Pons (tissue), 1 donor: Measurements from ENCODE around the gene RGS6.

Experiments
- DNase-seq: peaks from one replicate; pipeline ENCODE4 v3.0.0-alpha.2; 2016; ENCODE audit warnings: low spot score

The RGS6 gene

DNA sequence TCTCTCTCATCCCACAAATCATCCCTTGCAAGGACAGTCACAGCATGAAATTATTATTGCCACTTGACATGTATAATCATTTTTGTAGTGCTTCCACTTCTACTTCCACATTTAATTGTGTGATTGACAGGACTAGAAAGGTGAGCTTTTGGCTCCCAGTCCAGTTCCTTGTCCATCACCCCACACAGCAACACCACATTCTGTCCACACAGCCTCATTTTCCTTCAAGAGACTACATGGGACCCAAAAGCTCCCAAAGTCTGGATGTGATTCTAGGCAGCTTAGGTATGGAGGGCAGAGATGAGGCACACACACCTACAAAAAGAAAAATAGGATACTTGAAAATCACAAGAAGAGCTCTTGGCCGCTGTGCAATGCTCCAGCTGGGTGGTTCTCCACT is 595.4 kb downstream of the RGS6 start:
- DNase-seq: no peak

DNA sequence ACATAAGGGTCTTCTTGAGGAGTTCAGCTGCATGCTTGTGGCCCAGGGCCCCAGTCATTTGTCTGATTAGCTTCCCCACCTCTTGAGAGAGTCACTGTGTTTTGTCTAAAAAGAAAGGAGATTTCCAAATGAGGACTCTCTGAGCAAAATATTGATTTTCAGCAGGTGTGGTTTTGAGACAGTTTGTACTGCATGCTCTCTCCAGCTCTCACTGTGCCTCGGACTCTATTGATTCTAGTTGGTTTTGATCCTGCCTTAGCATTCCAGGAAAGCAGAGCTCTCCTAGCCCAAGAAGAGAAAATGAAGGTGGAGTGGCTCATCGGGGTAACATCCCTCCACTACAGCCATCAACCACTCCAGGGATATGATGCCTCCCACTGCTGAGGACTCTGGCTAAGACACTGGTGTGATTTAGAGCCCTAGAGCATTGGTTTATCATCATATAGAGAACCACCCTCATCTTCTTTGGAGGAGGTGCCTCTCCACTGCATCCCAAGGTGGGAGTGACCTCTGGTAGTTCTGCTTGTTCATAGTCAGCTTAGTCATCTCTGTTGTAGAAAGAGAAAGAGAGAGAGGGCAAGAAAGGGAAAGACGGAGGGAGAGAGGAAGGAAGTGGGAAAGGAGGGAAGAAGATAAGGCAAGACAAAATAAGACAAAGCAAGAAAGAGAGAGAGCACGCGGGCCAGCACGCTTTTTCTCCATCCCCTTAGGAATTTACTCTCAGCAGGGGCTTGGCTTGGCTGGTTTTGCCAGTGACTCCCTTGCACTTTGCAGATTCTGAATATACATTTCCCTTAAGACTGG is 596.0 kb downstream of the RGS6 start:
- DNase-seq: no peak

- DNase-seq: no peak
Measured at GRCh38 chr14:72528863-72529175, 596.6 kb downstream of the RGS6 start.

DNA sequence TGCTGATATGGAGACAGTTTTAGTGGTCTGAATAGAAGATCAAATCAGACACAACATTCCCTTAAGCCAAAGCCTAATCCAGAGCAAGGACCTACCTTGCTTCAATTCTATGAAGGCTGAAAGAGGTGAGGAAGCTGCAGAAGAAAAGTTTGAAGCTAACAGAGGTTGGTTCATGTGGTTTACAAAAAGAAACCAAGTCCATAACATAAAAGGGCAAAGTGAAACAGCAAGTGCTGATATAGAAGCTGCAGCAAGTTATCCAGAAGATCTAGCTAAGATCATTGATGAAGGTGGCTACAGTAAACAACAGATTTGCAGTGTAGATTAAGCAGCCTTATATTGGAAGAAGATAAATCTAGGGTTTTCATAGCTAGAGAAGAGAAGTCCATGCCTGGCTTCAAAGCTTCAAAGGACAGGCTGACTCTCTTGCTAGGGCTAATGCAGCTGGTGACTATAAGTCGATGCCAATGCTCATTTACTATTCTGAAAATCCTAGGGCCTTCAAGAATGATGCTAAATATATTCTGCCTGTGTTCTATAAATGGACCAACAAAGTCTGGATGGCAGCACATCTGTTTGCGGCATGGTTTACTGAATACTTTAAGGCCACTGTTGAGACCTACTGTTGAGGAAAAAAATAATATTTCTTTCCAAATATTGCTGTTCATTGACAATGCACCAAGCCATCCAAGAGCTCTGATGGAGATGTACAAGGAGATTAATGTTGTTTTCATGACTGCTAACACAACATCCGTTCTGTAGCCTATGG is 600.6 kb downstream of the RGS6 start:
- no peak for DNase-seq

DNA sequence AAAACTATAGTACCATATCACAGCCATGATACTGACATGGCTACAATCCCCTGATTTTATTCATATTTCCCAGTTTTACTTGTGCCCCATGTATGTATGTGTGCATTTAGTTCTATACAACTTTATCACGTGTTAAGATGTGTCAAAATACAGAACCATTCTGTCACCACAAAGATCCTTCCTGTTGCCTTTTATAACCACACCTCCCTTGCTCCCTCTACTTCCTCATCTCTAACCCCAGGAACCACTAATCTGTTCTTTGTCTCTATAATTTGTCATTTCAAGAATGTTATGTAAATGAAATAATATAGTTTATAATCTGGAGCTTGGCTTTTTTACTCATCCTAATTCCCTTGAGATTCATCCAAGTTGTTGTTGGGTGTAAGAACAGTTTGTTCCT is 603.3 kb downstream of the RGS6 start:
- DNase-seq: peak; percentile 56

DNA sequence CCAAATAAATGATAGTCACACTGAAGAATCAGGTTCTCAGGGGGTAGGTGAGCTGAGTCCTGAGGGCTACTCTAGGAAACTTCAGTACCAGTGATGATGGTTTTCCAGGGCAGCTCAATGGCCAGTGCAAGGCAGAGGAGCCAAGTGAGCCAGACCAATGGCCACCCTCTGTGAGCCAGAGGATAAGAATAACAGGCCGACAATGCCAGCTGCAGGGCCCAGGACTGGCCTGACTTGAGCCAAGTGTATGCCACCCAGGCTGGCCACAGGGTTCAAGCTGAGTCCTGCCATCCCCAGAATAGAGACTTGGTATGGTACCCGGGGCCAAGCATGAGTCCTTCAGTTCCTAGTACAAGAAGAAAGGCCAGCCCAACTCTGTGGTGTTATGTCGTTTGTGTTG is 606.2 kb downstream of the RGS6 start:
- DNase-seq: no peak

DNA sequence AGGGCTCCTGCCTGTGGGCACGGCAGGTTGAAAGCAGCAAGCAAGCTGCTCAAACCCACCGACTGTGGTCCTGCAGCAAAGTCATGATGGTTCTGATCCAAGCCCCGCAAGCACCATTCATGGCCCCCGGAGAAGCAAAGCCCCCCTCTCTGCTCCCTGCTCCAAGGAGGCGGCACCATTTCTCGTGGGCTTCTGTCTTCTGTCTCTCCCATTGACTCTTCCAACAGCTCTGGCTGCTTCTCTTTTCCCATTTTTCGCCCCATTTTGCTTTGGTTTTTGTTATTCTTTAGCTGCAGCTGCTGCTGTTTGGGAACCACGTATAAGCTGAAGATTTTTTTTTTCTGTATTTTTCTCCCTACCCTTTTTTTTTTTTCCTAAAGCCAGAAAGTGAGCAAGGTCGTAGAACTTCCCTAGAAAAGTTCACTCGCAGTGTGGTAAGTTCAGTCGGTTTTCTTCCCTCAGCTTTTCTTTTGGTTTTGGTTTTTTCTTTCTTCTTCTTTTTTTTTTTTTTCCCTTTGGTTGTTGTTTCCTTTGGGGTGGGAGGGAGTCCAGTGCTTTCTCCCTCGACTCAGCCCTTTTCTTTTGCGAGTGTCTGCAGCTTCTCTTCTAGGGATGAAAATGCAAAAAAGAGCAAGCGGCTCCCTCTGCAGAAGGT is 607.6 kb downstream of the RGS6 start:
- no peak for DNase-seq

- DNase-seq: no peak
Measured at GRCh38 chr14:72540836-72541235, 608.6 kb downstream of the RGS6 start.

DNA sequence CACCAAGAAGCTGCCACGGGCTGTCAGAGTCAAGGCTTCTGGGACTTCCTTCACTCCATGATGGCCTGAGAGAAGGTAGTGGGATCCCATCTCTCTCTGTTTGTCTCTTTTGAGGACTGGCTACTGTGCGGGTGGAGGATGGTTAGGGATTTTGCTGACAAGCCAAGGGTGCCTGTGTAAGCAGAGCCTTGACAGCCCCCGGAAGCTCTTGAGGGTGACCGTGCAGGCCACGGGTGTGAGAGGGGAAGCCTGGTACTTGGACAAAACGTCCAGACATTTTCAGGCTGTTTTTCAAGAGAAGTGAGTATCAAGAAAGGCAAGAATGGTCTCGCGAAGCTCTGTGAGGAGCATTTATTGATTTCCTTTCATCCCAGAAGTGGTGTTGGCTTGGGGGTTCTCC is 609.3 kb downstream of the RGS6 start:
- DNase-seq: no peak

- no peak for DNase-seq
Measured at GRCh38 chr14:72543341-72543740, 611.1 kb downstream of the RGS6 start.

GRCh38 chr14:72544615-72545387 is 612.6 kb downstream of the RGS6 start:
- peak; percentile 28 for DNase-seq

GRCh38 chr14:72545411-72546311 is 613.4 kb downstream of the RGS6 start:
- no peak for DNase-seq

GRCh38 chr14:72546344-72547016 is 614.3 kb downstream of the RGS6 start:
- DNase-seq: no peak

DNA sequence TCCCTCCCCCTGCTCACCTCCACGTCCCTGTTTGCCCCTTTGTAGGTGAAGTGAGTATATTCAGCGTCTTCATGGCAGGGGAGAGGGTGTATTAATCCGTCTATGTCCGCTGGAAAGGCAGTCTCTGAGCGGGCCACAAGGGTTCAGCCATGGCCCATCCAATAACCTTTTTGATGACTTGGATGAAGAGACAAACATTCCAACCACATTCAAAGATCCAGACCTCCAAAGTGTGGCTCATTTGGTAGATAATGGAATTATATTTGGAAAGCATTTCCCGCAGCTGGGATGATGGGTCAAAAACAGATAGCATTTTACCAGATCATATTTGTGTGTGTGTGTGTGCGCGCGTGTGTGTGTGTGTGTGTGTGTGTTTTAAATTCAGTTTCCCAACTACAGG is 615.8 kb downstream of the RGS6 start:
- DNase-seq: no peak

DNA sequence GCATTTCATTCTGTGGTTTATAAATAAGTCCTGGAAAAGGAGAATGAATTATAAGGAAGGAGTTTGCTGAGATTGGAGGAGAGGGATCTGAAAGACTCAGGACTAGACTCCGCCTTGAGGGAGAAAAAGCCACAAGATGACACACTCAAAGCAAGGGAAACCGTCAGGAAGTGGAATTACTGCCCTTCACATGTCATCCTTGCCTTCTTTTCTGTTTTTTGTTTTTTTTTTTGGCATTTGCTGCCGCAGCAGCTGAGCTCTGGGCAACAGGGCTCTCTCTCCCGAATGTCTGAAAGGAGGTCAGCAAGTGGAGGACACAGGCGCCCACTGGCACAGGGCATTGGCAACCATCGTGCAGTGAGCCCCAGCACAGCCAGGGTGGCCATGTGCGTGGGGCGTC is 616.8 kb downstream of the RGS6 start:
- DNase-seq: no peak

DNA sequence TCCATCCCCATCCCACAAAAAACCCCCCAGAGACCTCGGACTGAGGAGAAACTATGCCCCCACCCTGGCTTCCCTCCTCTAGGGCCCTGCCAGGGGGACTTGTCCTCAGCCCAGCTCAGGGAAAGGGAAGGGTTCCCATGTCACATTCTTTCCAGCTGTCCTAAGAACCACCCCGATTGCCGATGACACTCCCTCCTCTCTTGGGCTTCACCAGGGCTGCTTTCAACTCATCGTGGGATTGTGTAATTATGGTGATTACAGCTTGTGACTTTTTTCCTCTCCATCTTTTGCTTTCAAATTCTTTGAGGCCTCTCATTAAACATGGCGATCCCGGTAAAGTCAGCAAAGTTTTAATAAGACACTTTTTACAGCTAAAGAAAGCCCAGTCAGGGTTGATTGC is 617.6 kb downstream of the RGS6 start:
- no peak for DNase-seq

GRCh38 chr14:72550513-72550912 is 618.3 kb downstream of the RGS6 start:
- DNase-seq: no peak

DNA sequence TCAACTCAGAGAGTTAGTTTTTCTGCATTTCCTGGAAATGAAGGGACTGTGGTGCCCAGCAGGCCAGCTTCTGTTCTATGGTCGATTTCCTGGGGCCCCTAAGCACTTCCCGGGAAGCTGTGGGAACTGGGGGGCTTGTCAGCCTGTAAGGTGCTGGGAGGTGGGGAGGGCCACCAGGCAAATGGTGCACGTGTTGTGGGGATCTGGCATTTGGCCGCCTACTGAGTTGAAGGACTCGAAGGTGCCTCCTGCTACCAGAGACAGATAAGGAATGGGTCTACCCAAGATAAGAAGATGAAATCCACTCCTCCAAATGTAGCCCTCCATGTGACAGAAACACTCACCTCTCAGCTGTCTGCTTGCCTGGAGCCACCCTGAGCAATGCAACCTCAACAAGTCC is 620.0 kb downstream of the RGS6 start:
- DNase-seq: no peak

- no peak for DNase-seq
Measured at GRCh38 chr14:72553161-72553560, 620.9 kb downstream of the RGS6 start.

DNA sequence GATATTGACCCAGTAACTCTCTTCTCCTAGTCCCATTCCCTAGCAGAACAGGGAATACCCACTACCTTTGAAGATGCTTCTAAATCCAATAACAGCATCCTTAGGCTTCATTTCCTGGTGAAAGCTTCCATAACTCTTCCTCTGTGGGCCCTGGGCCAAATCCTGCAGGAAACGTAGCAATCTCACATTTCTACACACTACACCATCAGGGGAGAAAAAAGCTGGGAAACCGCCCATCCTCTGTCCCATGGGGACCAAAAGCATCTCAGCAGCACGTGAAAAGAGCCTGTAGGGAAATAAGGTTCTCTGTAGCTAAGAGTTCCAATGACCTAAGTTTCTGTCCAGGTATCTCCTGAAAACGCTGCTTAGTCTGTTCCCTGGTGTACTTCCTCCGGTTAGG is 621.4 kb downstream of the RGS6 start:
- no peak for DNase-seq

DNA sequence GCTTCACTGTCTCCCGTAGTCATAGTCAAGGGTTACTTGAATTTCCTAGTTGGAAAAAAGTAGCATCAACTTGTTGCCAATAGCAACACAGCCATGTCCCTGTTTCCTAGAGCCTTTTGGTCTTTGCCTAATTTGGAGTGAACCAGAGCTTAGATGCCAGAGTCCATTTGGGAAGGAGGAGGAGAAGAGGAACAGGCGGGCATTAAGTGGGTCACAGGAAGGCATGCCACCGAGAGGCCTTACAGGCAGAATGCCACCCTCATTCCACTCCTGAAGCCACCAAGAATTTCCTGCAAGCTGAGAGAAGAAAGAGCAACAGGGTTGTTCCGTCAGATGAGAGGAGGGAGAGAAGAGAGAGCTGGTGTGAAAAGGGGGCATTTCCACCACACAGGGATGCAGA is 622.2 kb downstream of the RGS6 start:
- DNase-seq: no peak
